H9 (cell line): Measurements from ENCODE around the gene UQCR11. TPM values are rescaled to one million over a fixed set of nuclear protein-coding genes. Genes with fewer than 3 reads are reported as not detected.

ENCODE experiments used
- DNase-seq: peaks from one replicate; pipeline ENCODE4 v3.0.0-alpha.2; 2017
- H2AFZ ChIP-seq: one replicate; pipeline ENCODE4 v1.6.1; 2013; ENCODE audit warnings: mild to moderate bottlenecking, low read length, control low read depth, moderate library complexity
- H2AK5ac ChIP-seq: 2 replicates; pipeline ENCODE4 v1.6.1; 2013; ENCODE audit warnings: low read length, control low read depth, mixed read lengths; ENCODE audit not compliant: insufficient read length
- H2BK120ac ChIP-seq: one replicate; pipeline ENCODE4 v1.6.1; 2013; ENCODE audit warnings: low read depth, mild to moderate bottlenecking, low read length, control low read depth, inconsistent platforms; ENCODE audit not compliant: poor library complexity, severe bottlenecking
- H2BK12ac ChIP-seq: 2 replicates; pipeline ENCODE4 v1.6.1; 2013; ENCODE audit warnings: low read length, control low read depth, mixed read lengths, low read depth; ENCODE audit not compliant: insufficient read length
- H2BK15ac ChIP-seq: 2 replicates; pipeline ENCODE4 v1.6.1; 2013; ENCODE audit warnings: low read depth, low read length, control low read depth
- H2BK20ac ChIP-seq: one replicate; pipeline ENCODE4 v1.6.1; 2013; ENCODE audit warnings: low read depth, mild to moderate bottlenecking, low read length, control low read depth, inconsistent platforms; ENCODE audit not compliant: poor library complexity, severe bottlenecking
- H2BK5ac ChIP-seq: 2 replicates; pipeline ENCODE4 v1.6.1; 2013; ENCODE audit warnings: low read length, control low read depth, mixed read lengths; ENCODE audit not compliant: insufficient read length
- H3K14ac ChIP-seq: 2 replicates; pipeline ENCODE4 v1.6.1; 2013; ENCODE audit warnings: low read length, control low read depth; ENCODE audit not compliant: insufficient read depth
- H3K18ac ChIP-seq: 2 replicates; pipeline ENCODE4 v1.6.1; 2013; ENCODE audit warnings: low read depth, mild to moderate bottlenecking, mixed read lengths, low read length, control low read depth; ENCODE audit not compliant: insufficient read length
- H3K23ac ChIP-seq: 2 replicates; pipeline ENCODE4 v1.6.1; 2013; ENCODE audit warnings: low read length, control low read depth, mixed read lengths, low read depth; ENCODE audit not compliant: insufficient read length
- H3K23me2 ChIP-seq: 2 replicates; pipeline ENCODE4 v1.6.1; 2013; ENCODE audit warnings: low read depth, mild to moderate bottlenecking, mixed read lengths, low read length, control low read depth; ENCODE audit not compliant: insufficient read length, poor library complexity, severe bottlenecking
- H3K27ac ChIP-seq: 2 replicates; pipeline ENCODE4 v1.5.1; 2013; ENCODE audit warnings: low read length, control low read depth, mixed read lengths, low read depth; ENCODE audit not compliant: insufficient read length
- H3K27me3 ChIP-seq: 2 replicates; pipeline ENCODE4 v1.6.1; 2013; ENCODE audit warnings: low read length, control low read depth, inconsistent platforms; ENCODE audit not compliant: insufficient read depth
- H3K4ac ChIP-seq: 2 replicates; pipeline ENCODE4 v1.6.1; 2013; ENCODE audit warnings: low read depth, mild to moderate bottlenecking, control low read depth, inconsistent platforms, low read length, moderate library complexity
- H3K4me1 ChIP-seq: 2 replicates; pipeline ENCODE4 v1.6.1; 2013; ENCODE audit warnings: low read length, control low read depth, inconsistent platforms; ENCODE audit not compliant: insufficient read depth
- H3K4me2 ChIP-seq: 2 replicates; pipeline ENCODE4 v1.6.1; 2013; ENCODE audit warnings: low read length, control low read depth, mixed read lengths; ENCODE audit not compliant: insufficient read length, insufficient read depth
- H3K56ac ChIP-seq: 2 replicates; pipeline ENCODE4 v1.6.1; 2013; ENCODE audit warnings: low read depth, mild to moderate bottlenecking, mixed read lengths, low read length, control low read depth; ENCODE audit not compliant: insufficient read length
- H3K79me1 ChIP-seq: 2 replicates; pipeline ENCODE4 v1.6.1; 2013; ENCODE audit warnings: low read depth, mild to moderate bottlenecking, moderate library complexity, low read length, control low read depth, inconsistent platforms; ENCODE audit not compliant: insufficient read depth, poor library complexity, severe bottlenecking
- H3K79me2 ChIP-seq: 2 replicates; pipeline ENCODE4 v1.6.1; 2013; ENCODE audit warnings: low read length, control low read depth, inconsistent platforms; ENCODE audit not compliant: insufficient read depth
- H3K9ac ChIP-seq: 2 replicates; pipeline ENCODE4 v1.6.1; 2013; ENCODE audit warnings: low read length, control low read depth, mixed read lengths; ENCODE audit not compliant: insufficient read length; ENCODE audit errors: extremely low read depth
- H3K9me3 ChIP-seq: one replicate; pipeline ENCODE4 v1.6.1; 2013; ENCODE audit warnings: low read depth, low read length, inconsistent platforms; ENCODE audit not compliant: control insufficient read depth
- H3T11ph ChIP-seq: one replicate; pipeline ENCODE4 v1.6.1; 2013; ENCODE audit warnings: mild to moderate bottlenecking, low read length, control low read depth, inconsistent platforms
- H4K20me1 ChIP-seq: one replicate; pipeline ENCODE4 v1.6.1; 2013; ENCODE audit not compliant: control insufficient read depth, insufficient read length, insufficient read depth
- H4K5ac ChIP-seq: 2 replicates; pipeline ENCODE4 v1.6.1; 2013; ENCODE audit warnings: low read depth, mild to moderate bottlenecking, mixed read lengths, low read length, control low read depth; ENCODE audit not compliant: insufficient read length
- H4K8ac ChIP-seq: replicated peaks from 2 replicates; pipeline ENCODE4 v1.6.1; 2013; ENCODE audit warnings: low read length, control low read depth, mixed read lengths, low read depth; ENCODE audit not compliant: insufficient read length
- H4K91ac ChIP-seq: 2 replicates; pipeline ENCODE4 v1.6.1; 2013; ENCODE audit warnings: low read depth, mild to moderate bottlenecking, moderate library complexity, mixed read lengths, low read length, control low read depth; ENCODE audit not compliant: insufficient read length
- H3K27ac Mint-ChIP-seq, 3 experiments: 2 replicates in 2 of 3; 3 replicates in 1 of 3; pipeline ENCODE4 v1.8.0; 2020 to 2021; ENCODE audit warnings: mixed read lengths in 3 of 3, mild to moderate bottlenecking in 1 of 3, moderate library complexity in 1 of 3
- H3K27me3 Mint-ChIP-seq: 2 replicates; pipeline ENCODE4 v1.8.0; 2021; ENCODE audit warnings: low read depth, mild to moderate bottlenecking, moderate library complexity, mixed read lengths
- H3K36me3 Mint-ChIP-seq, 3 experiments: 2 replicates in 2 of 3; 3 replicates in 1 of 3; pipeline ENCODE4 v1.8.0; 2020 to 2021; ENCODE audit warnings: low read depth in 3 of 3, mixed read lengths in 3 of 3; ENCODE audit not compliant: insufficient read depth in 1 of 3
- H3K4me1 Mint-ChIP-seq, 2 experiments: 2 replicates each; pipeline ENCODE4 v1.8.0; 2020; ENCODE audit warnings: mixed read lengths in 2 of 2
- H3K4me3 Mint-ChIP-seq, 2 experiments: 2 replicates in 1 of 2; 3 replicates in 1 of 2; pipeline ENCODE4 v1.8.0; 2020 to 2021; ENCODE audit warnings: mild to moderate bottlenecking in 2 of 2, mixed read lengths in 2 of 2, moderate library complexity in 1 of 2
- H3K9me3 Mint-ChIP-seq, 2 experiments: 2 replicates in 1 of 2; 3 replicates in 1 of 2; pipeline ENCODE4 v1.8.0; 2020; ENCODE audit warnings: mild to moderate bottlenecking in 2 of 2, mixed read lengths in 2 of 2, moderate library complexity in 1 of 2
- WGBS: extraction: QIAGEN DNeasy Blood & Tissue Kit; methylation state at CpG from one replicate; pipeline ENCODE4 v1.1.7; 2013; ENCODE audit warnings: missing lambda C conversion rate, low lambda C conversion rate, mixed read lengths; ENCODE audit not compliant: insufficient read length; ENCODE audit errors: extremely low coverage; 5-methylcytosine and 5-hydroxymethylcytosine counted together
- total RNA-seq: library from RNA; stranded (reverse); gene quantifications from 2 replicates; pipeline ENCODE4 v1.2.1, GENCODE V29; 2021
- TF ChIP-seq, protein P1 (sequence below): fragments of 200-600 bp; sonication (generic); conservative IDR thresholded peaks from 3 replicates; pipeline ENCODE4 v1.8.0; 2021; ENCODE audit warnings: antibody characterized with exemption, mild to moderate bottlenecking

The UQCR11 gene
- total RNA-seq, 1 experiment from 2014 or later = 174 TPM

- Histone ChIP-seq H3K23me2 (no peaks in the 10 kb centered on the region), H2AFZ (no peak overlapping the region), H3K14ac (no peak overlapping the region), H3K4me2 (no peak overlapping the region), H3K56ac (no peak overlapping the region), H2BK120ac (no peak overlapping the region), H3K9ac (no peak overlapping the region), H3K79me1 (peaks cover 9% of the 10 kb centered on the region), H4K91ac (no peak overlapping the region), H4K5ac (no peak overlapping the region), H3K23ac (no peak overlapping the region), H2AK5ac (no peak overlapping the region), H3K79me2 (peaks cover 5% of the 10 kb centered on the region; the same call in 1 of the 2 replicates), H3K27me3 (no peaks in the 10 kb centered on the region), H3K27ac (no peak overlapping the region), H3T11ph (no peak overlapping the region), H2BK5ac (no peak overlapping the region), H2BK15ac (no peak overlapping the region), H2BK12ac (no peak overlapping the region), H2BK20ac (no peak overlapping the region), H4K8ac (no peak overlapping the region), H3K18ac (no peak overlapping the region), H4K20me1 (no peaks in the 10 kb centered on the region), H3K9me3 (no peaks in the 10 kb centered on the region), H3K4ac (no peak overlapping the region), H3K4me1 (no peaks in the 10 kb centered on the region)
- Mint-ChIP-seq H3K4me3 (no peak overlapping the region; a peak in 1 of 5 replicates), H3K27me3 (no peaks in the 10 kb centered on the region), H3K27ac (peak overlapping the region; percentile 59 to 85 (median 78); a peak in 4 of 7 replicates), H3K36me3 (peaks cover 40 to 85% (median 70%) of the 10 kb centered on the region in 3 experiments), H3K4me1 (peaks cover 3 to 12% of the 10 kb centered on the region in 2 experiments), H3K9me3 (no peaks in the 10 kb centered on the region; a peak in 1 of 5 replicates)
- no peak for DNase-seq
- no CpG with 5 or more reads among the region's 23 CpGs for WGBS
- TF ChIP-seq, protein P1, sequence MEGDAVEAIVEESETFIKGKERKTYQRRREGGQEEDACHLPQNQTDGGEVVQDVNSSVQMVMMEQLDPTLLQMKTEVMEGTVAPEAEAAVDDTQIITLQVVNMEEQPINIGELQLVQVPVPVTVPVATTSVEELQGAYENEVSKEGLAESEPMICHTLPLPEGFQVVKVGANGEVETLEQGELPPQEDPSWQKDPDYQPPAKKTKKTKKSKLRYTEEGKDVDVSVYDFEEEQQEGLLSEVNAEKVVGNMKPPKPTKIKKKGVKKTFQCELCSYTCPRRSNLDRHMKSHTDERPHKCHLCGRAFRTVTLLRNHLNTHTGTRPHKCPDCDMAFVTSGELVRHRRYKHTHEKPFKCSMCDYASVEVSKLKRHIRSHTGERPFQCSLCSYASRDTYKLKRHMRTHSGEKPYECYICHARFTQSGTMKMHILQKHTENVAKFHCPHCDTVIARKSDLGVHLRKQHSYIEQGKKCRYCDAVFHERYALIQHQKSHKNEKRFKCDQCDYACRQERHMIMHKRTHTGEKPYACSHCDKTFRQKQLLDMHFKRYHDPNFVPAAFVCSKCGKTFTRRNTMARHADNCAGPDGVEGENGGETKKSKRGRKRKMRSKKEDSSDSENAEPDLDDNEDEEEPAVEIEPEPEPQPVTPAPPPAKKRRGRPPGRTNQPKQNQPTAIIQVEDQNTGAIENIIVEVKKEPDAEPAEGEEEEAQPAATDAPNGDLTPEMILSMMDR = no peak
Observed at GRCh38 chr19:1645299-1645698, 40.0 kb upstream of the UQCR11 start.
